Adipose tissue (tissue), 3 donors: ENCODE measurements around the gene MED27. TPM values are rescaled to one million over a fixed set of nuclear protein-coding genes. Genes with fewer than 3 reads are reported as not detected.

Source experiments
- H3K27ac ChIP-seq: one replicate; pipeline ENCODE4 v1.5.1; 2013; ENCODE audit warnings: low read depth, low read length
- WGBS, 3 donors: extraction: QIAGEN DNeasy Blood & Tissue Kit; methylation state at CpG; one replicate each; pipeline ENCODE4 v1.1.7; 2013; 5-methylcytosine and 5-hydroxymethylcytosine counted together
- polyA plus RNA-seq, 3 donors: library from polyadenylated mRNA; stranded (reverse); fragments of 200-250 nt; gene quantifications; one replicate each; pipeline ENCODE4 v1.2.3, GENCODE V29; 2013
- donor health status: healthy with polysubstance abuse.
- donor health status: Bipolar disorder and iron deficiency.
- donor health status: healthy.

MED27 gene
- polyA plus RNA-seq, 3 donors = 6.7 to 15.3 (median 13.0) TPM

GRCh38 chr9:131992906-131993657 is 86.6 kb downstream of the MED27 start:
- no peak overlapping the region for H3K27ac ChIP-seq
- 81 to 87% (median 84%) methylated on average over 10 of the region's 10 CpGs for WGBS, 3 donors

- 93 to 96% (median 96%) methylated on average over 5 of the region's 5 CpGs for WGBS, 3 donors
- H3K27ac ChIP-seq = no peak overlapping the region
Observed at GRCh38 chr9:131987232-131987631, 92.4 kb downstream of the MED27 start.

- 85 to 94% (median 92%) methylated on average over 4 of the region's 4 CpGs for WGBS, 3 donors
- no peak overlapping the region for H3K27ac ChIP-seq
Observed at GRCh38 chr9:131986576-131986975, 93.1 kb downstream of the MED27 start.

GRCh38 chr9:131986089-131986488 is 93.6 kb downstream of the MED27 start:
- no peak overlapping the region for H3K27ac ChIP-seq
- whole genome bisulfite sequencing, 3 donors = 94 to 98% (median 95%) methylated on average over 3 of the region's 3 CpGs

GRCh38 chr9:131984564-131984963 is 95.1 kb downstream of the MED27 start:
- H3K27ac ChIP-seq = no peak overlapping the region
- WGBS, 3 donors = 96% methylated on average over 1 of the region's 1 CpG

GRCh38 chr9:131982671-131983239 is 96.9 kb downstream of the MED27 start:
- 76 to 84% (median 77%) methylated on average over 5 of the region's 5 CpGs for WGBS, 3 donors
- no peak overlapping the region for H3K27ac ChIP-seq

GRCh38 chr9:131982102-131982501 is 97.6 kb downstream of the MED27 start:
- no peak overlapping the region for H3K27ac ChIP-seq
- WGBS, 3 donors = 90 to 95% (median 92%) methylated on average over 4 of the region's 4 CpGs

GRCh38 chr9:131981116-131981776 is 98.4 kb downstream of the MED27 start:
- 39 to 76% (median 59%) methylated on average over 8 of the region's 8 CpGs for WGBS, 3 donors
- H3K27ac ChIP-seq = no peak overlapping the region

- WGBS, 3 donors = 62 to 70% (median 69%) methylated on average over 8 of the region's 8 CpGs
Observed at GRCh38 chr9:131980267-131981016, 99.2 kb downstream of the MED27 start.

GRCh38 chr9:131977109-131977838 is 102.4 kb downstream of the MED27 start:
- 83 to 90% (median 90%) methylated on average over 10 of the region's 10 CpGs for WGBS, 3 donors
- no peak overlapping the region for H3K27ac ChIP-seq

More at GRCh38 chr9:131980267-131981016, 99.2 kb downstream of the MED27 start:
- H3K27ac ChIP-seq = no peak overlapping the region

- 70 to 73% (median 71%) methylated on average over 5 of the region's 5 CpGs for WGBS, 3 donors
- H3K27ac ChIP-seq = no peak overlapping the region
Observed at GRCh38 chr9:131976157-131977108, 103.2 kb downstream of the MED27 start.

GRCh38 chr9:131972889-131973288 is 106.8 kb downstream of the MED27 start:
- no peak overlapping the region for H3K27ac ChIP-seq

- H3K27ac ChIP-seq = no peak overlapping the region
- 93 to 96% (median 94%) methylated on average over 6 of the region's 6 CpGs for WGBS, 3 donors
Observed at GRCh38 chr9:131971482-131972074, 108.1 kb downstream of the MED27 start.

- 94 to 96% (median 94%) methylated on average over 5 of the region's 5 CpGs for WGBS, 3 donors
Observed at GRCh38 chr9:131969469-131969989, 110.1 kb downstream of the MED27 start.

GRCh38 chr9:131968632-131969031 is 111.0 kb downstream of the MED27 start:
- 97 to 98% (median 97%) methylated on average over 9 of the region's 9 CpGs for WGBS, 3 donors
- H3K27ac ChIP-seq = no peak overlapping the region

More at GRCh38 chr9:131969469-131969989, 110.1 kb downstream of the MED27 start:
- no peak overlapping the region for H3K27ac ChIP-seq

GRCh38 chr9:131965841-131966240 is 113.8 kb downstream of the MED27 start:
- H3K27ac ChIP-seq = no peak overlapping the region
- 87 to 89% (median 88%) methylated on average over 7 of the region's 7 CpGs for WGBS, 3 donors

GRCh38 chr9:131965103-131965502 is 114.6 kb downstream of the MED27 start:
- H3K27ac ChIP-seq = no peak overlapping the region
- WGBS, 3 donors = 71 to 90% (median 90%) methylated on average over 4 of the region's 4 CpGs
